HG03442 (cell line): ENCODE results near the gene EHD4.

ENCODE experiments used
- ATAC-seq: cut with Tn5 transposase; IDR thresholded peaks from one replicate; pipeline ENCODE4 v1.9.1; 2021; ENCODE audit warnings: mild to moderate bottlenecking, moderate library complexity; ENCODE audit not compliant: unreplicated experiment

The EHD4 gene

DNA sequence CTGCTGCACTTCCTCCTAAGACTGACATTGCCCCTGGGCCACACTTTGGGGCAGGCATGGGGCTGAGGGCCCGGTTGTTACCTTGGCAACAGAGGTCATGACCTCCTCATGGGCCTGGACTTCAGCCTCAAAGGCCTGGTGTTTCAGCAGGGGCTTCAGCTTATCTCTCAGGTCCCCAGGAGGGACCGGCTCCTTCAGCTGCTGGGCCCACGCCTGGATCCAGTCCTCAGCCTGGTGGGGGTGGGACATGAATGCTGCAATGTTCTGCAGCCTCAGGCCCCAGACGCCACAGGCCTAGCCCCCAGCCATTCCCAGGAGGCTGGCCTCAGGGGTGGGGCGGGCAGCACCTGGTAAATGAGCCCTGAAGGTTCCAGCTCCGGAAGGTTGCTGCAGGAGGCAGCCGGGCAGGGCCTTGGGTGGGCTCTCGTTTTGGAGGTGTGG lies 106.1 kb downstream of the EHD4 start:
- ATAC-seq = no peak

DNA sequence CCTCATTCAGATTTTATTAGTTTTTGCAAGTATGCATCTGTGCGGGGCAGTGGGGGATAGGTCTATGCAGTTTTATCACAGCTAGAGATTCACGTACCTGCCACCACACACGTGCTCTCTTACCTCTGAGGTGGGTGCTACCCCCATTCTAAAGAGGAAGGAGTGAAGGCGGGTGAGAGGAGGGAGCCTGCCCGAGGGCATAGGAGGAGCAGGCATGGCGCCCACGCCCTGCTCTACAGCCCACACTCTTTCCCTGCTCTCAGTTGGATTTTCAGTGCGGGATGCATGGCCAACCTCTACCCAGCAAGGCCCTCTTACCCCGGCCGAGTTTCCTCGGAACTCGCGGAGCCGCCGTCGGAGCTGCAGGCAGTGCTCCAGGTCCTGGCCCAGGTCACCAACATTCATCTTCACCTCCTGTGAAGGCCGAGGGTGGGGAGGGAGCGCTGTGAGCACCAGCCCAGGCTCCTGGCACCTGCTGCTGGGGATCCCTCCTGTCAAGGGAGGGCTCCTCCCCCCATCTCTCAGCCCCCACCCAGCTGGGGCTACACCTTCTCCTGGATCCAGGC lies 106.8 kb downstream of the EHD4 start:
- ATAC-seq = no peak

DNA sequence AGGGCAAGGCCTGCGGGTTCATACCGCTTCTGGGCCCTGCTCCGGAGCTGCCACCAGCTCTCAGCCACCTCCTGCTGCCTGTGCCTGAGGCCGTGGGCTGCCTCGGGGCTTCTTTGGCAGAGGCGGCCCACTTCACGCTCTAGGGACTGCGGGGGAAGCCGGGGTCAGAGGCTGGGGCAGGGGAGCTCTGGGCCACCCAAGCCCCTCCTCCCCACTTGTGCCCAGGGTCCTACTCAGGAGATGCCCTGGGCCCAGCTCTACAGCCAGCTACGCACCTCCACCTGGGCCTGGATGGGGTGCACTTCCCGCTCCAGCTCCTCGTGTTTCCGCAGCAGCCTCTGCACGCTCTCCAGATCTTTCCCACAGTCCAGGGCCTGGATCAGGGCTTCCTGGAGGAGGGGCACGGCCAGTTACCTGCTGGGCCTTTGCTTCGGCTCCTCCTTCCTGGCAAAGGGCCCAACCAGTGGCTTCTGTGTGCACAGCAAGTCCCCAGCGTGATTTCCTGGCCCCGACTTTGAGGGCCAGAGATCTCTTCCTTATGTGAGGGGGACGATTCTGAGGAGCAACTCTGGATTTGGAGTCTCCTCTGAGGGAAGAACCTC lies 109.7 kb downstream of the EHD4 start:
- no peak for ATAC-seq

DNA sequence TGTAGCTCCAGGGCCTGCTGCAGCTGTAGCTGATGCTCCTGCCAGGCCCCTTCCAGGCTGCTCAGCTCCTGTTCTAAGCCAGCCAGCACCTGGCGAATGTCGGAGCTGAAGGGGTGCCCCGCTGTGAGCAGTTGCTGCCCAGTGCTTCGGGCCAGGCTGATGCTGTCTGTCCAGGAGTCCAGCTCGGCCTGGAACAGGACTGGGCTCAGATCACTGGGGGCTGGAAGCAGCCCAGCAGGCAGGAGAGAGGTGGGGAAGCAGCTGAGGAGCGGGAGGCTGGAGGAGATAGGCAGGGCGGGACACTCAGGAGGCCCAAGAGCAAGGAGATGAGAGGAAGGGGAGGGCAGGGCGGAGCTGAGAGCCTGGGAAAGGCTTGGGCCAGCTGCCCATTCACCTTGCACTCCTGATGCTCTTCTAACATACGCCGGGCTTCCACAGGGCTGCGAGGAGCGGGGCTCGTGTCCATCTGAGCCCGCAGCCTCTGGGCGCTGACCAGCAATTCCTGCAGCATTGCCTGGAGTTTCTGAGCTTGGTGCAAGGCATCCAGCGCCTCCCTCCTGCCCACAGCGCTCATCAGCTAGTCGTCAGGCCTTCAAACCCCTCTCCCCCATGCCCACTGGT lies 110.5 kb downstream of the EHD4 start:
- ATAC-seq = no peak

DNA sequence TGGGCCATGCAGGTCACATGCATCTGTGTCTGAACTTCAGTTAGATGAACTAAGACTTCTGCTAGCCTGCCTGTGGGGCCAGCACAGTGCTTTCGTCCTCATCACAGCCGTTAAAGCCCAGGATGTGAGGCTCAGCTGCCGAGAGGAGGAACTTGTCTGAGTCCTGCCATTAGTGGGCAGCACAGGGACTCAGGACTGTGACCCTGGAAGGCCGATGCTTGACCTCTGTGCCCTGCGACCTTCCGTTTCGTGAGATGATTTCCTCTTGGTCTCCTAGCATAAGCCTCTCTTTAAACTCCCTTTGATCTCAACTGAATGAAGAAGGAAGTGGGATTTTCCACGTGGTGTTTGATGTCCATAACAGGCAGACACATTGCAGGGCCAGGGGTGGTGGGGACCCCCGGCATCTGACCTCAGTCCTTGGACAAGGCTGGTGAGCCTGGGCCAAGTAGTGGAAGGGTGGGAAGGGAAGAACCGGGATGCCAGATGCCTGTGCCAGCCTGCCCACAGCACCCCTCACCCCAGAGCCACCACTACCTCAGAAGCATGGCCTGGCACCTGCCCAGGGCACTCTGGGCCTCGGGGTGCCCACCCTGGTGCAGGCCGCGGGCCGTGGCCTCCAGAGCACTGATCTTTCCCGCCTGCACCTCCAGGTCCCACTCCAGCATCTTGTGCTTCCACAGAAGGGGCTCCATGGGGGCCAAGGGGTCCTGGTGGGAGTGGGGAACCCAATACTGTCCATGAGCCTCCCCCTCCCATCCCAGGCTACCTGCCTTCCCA lies 112.1 kb downstream of the EHD4 start:
- no peak for ATAC-seq

DNA sequence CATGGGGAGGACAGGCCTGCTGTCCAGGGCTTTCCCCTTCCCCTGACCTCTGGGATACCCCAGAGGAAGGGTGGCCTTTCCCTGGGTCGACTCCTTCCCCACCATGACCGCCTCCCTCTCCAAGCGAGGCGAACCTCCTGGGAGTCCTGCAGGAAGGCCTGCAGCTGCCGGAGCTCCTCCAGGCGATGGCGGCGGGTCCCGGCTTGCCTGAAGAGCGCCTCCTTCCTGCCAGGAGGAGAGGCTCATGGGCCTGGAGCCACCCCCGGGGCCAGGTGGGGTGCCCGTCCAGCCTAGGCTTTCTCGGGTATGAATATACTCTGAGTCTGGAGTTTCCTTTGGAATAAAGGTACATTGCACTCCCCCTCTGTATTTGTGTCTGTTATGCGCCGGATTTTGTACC lies 113.6 kb downstream of the EHD4 start:
- ATAC-seq = no peak

DNA sequence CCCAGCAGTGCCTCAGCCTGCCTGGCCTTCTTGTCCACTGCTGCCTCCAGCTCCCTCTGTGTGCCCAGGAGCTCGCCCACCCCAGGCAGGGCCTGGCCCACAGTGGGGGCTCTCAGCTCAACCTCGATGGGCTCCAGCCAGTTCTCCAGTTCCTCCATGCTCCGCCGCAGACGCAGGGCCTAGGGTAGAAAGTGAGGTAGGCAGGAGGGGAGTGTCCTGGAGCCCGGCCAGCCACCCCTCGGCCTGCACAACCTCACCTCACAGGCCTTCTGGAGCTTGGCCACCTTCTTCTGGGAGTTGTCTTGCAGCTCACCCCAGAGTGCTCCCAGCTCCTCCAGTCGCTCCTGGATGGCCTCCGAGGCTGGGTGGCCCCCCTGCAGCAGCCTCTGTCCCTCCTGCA lies 115.0 kb downstream of the EHD4 start:
- ATAC-seq = no peak

DNA sequence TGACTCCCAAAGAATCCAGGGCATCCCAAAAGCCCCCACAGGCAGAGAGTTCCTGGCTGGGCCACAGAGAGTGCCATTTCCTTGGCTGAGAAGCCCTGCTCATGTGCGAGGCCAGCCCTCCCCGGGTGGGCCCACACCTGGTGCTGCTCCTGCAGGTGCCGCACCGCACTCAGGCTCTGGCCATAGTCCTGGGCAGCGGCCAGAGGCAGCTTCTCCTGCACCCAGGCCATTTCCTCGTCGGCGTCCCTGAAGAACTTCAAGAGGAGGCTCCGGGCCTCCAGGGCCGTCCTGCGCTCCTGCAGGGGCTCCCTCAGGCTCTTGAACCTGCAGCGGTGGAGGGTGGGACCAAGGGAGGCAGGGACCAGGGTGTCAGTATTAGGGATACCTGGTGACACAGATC lies 115.6 kb downstream of the EHD4 start:
- no peak for ATAC-seq

DNA sequence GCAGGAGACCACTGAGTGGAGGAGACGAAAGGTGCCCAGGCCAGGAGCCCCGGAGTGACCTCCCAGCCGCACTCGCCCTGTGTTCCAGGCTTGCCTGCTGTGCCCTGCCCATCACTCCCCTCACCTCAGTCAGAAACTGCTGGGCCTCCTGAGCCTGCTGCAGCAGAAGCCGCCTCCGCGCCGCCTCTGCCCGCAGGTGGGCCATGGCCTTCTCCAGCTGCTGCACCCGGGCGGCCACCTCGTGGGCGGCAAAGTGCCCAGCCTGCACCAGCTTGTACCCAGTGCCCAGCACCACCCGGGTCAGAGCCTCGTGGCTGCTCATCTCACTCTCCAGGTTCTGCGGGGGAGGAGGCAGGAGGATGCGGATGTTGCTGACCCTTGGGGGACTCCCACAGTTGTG lies 116.1 kb downstream of the EHD4 start:
- no peak for ATAC-seq

DNA sequence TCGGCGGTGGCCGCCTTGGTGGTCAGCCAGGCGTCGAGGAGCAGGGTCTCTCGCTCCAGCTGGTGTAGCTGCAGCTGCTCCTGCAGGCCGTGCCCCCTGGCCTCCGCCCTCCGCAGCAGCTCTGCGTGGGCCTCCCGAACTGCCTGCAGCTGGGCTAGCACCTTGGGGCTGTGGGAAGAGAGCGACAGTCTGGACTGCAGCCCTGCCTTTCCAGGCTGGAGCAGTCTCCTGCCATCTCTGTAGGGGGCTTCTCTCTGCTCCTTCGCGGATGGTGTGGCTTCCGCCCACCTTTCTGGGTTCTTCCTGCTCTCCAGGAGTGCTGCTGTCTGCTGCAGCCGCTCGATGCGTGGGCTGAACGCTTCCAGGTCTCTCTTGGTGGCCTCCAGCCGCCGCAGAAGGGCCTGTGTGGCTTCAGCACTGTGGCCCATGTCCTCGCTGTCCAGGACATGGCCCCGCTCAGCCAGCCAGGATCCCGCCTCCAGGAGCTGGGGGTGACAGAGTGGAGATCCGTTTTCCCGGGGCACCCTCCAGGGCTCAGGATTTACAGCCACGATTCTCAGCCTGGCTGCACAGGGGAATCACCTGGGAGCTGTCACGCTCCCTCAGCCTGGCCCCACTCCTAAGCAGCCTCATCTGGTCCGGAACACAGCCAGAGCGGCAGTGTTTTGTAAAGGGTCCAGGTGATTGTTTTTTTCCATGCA lies 116.9 kb downstream of the EHD4 start:
- ATAC-seq = no peak

DNA sequence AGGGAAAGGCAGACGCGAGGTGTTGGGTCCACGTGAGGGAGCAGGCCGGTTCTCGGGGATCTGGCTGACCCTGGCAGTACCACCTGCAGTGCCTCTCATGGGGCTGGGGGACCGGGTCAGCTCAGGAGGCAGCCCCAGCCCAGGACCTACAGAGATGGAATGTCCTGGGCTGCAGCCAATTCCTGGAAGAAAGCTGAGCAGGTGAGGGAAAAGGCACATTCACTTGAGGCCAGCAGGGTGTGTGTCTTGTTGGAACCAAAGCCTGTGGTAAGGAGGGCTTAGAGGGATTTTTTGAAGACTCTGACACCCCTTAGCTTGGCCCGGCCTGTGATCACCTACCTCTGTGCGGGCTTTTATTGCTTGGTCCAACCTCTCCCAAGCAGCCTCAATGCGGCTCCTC lies 117.9 kb downstream of the EHD4 start:
- ATAC-seq = no peak

DNA sequence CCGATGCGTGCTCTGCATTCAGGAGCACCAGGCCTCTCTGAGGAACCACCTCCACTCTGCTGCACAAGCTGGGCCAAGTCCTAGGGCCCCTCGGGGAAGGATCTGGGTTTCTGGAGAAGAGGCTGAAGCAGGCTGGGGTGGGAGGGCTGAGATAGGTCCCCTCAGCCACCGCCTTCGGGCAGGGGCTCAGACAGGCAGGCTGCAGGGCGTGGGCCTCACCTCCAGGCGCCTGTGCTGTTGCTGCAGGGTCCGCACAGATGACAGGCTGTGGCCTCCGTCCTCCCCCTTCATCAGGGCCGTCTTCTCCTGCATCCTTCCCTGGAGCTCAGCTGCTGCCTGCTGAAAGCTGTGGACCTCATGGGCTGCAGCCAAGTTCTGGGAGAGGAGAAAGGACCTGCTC lies 118.5 kb downstream of the EHD4 start:
- no peak for ATAC-seq

DNA sequence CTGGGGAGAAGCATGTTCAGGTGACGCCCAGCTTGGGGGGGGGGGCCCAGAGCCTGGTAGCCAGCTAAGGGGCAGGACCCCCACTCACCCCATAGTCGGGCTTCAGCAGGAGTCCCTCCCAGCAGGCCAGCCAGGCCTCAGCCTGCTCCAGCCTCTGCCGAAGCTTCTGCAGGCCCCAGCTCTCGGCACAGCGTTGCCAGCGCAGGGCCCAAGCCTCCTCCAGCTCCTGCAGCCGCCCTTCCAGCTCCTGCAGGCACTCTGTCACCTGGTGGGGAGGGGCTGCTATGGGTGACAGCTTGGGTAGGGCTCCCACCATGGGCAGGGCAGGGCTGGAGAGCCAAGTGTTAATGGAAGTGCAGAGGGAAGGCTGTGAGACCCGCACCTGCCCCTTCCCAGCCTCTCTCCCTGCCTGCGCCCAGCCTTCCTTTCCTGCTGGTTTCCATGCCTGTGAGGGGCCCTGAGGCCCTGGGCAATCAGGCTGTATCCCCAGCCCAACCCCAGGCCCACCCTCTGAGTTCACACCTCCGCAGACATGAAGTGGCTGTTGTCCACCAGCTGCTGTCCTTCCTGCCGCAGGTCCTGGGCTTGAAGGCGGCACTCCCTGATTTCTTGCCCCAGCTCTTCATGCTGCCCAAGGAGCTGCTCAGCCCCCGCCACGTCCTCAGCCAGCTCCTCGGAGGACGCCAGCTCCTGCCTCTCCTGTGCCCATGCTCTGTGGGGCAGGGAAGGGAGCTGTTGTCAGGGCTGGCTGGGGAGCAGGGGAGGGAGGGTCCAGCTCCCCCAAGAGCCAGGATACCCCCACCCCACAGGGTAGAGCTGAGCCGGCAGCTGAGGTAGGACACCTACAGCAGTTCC lies 119.4 kb downstream of the EHD4 start:
- ATAC-seq = no peak

DNA sequence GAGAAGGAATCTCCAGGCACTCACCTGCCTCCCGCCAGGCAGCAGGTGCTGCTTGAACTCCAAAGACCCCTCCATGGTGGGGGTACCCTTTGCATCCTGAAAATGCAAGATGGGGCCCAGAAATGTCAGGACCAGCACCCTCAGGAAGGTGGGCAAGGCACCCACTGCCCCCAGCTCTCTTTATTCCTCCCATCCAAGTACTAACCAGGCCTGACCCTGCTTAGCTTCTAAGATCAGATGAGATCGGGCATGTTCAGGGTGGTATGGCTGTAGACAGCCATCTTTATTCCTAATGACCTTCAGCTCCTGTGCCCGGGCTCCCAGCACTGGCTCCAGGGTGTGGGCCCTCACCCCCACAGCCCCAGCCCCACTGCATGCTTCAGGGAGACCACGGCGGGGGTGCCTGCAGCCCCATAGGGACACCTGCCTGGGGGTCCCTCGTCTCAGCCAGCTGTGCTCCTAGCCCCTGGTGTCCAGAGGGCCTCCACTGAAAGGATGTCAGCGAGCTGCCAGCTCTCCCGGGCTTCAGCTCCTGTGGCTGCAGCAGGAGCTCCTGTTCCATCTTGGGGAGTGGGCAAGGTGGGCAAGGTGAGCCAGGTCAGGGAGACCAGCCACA lies 120.5 kb downstream of the EHD4 start:
- ATAC-seq = no peak

DNA sequence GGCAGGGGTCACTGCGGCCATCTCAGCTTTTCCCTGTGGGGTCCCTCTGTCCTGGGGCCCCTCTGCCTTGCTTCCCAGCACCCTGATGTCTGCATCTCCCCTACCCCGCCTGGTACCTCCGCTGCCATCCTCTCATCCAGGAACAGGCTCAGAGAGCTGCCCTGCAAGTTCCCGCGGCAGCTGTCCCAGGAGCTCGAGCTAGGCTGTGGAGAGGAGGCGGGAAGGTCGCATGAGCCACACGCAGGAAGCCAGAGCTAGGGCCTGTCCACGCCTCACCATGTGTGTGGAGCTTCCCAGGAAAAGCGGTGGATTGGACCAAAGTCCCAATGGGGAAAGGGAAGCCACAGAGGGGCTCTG lies 121.2 kb downstream of the EHD4 start:
- ATAC-seq = no peak

DNA sequence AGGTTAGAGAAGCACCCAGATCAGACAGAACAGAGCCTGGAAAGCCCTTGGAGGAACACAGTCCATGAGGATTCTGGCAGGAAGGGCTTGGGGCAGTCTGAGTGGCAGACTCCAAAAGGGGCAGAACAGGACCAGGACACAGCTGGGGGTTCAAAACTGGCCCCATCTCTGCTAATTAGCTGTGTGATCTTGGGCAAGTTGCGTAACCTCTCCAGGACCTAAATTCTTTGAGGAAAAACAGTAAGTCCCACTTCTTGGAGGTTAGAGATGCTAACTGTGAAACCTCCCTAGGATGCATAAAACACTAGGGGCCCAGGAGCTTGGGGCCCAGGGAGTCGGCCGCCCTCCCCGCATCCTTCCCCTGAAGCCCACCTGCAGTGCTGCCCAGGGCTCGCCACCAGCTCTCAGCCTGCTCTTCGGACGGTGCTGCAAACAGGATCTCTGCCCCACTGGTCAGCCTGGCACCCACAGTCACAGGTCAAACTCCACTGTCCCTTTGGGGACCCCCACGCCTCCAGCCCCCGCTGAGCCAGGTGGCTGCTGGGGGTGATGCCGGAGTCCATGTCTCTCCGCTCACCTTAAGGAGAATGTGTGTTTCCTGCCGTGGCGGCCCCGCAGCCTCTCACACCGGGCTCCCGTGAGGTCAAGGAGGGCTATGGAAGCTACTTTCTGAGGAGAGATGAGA lies 121.7 kb downstream of the EHD4 start:
- no peak for ATAC-seq

DNA sequence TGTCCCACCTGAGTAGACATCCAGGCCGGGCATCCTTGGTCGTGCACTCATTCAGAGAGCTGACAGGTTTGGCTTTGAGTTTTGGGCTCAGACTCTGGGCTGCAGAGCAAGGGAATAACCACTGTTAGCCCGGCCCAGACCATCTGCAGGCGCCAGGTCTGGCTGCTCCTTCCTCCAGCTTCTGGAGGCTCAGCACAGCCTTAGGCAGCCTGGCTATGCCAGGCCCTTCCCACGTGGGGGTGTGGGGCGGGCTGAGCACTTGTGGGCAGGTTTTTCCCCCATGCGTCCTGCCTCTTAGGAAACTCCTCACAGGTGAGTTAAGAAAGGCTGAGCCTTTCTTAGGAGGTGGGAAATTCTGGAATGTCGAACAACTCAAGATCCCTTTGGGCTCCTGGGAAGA lies 122.5 kb downstream of the EHD4 start:
- no peak for ATAC-seq

DNA sequence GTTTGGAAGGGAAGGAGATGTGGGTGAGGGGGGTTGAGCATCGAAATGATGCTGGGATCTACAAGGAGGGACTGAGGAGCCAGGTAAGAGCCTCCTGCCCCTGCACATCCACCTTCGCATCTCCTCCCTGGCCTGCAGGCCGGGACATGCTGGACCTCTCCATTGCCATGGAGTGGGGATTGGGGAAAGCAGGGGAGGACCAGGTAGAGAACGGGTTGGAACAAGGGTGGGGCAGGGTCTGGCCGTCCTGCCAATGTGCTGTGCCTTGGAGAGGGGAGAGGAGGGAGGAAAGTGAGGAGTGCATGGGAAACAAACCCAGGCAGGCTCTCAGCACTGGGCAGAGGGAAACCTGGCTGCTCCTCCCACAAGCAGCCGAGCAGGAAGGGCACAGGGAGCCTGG lies 123.2 kb downstream of the EHD4 start:
- ATAC-seq = no peak

DNA sequence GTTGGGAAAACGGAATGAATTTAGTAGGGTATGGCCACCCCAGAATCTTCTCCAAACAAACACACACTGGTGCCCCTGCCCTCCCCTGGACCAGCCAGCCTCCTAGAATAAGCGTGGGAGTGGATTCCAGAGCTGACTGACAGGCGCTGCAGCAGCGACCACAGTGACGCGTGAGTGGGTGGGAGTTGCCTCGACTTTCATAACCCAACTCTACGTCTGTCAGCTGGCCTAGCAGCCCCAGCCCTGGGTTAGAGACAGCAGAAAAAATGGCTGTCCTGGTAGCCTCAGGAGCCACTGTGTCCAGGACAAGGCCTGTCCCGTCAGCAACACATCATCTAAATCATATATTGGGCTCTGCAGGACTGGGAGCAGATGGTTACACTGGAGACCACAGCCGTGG lies 123.7 kb downstream of the EHD4 start:
- ATAC-seq = no peak

DNA sequence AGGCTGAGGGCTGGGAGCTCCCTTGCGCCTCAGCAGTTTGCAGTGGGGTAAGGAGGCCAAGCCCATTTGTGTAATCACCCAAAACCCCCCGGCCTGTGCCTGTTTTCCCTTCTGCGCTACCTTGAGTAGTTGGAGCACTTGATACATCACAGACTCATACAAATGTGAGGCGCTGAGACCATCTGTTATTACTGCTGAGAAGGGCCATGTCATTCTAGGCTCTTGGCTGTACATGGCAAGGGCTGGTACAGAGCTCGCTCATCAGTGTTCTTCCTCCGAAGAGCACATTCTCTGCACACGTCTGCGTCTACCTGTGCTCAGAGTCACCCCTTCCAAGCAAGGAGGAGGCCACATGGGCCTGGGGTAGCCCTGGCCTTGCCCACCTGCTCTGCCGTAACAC lies 124.4 kb downstream of the EHD4 start:
- no peak for ATAC-seq
